NB4 (cell line): ENCODE data around the gene MEI1.
A peak's percentile ranks its signal among the peaks of the same experiment; 100 is the strongest.

Experiments
- DNase-seq: peaks from one replicate; pipeline ENCODE4 v3.0.0; 2010; ENCODE audit warnings: low read depth
- H3K4me3 ChIP-seq: one replicate; pipeline ENCODE4 v1.5.1; 2011; ENCODE audit warnings: mild to moderate bottlenecking, low read depth, low read length, moderate library complexity
- CTCF ChIP-seq: IDR thresholded peaks from one replicate; pipeline ENCODE4 v1.5.1; 2012; ENCODE audit warnings: low read depth, low read length
- MYC ChIP-seq: IDR thresholded peaks from 2 replicates; pipeline ENCODE4 v1.6.1; 2011; ENCODE audit warnings: low read depth, low read length
- POLR2A ChIP-seq: IDR thresholded peaks from 2 replicates; pipeline ENCODE4 v1.6.1; 2011; ENCODE audit warnings: mild to moderate bottlenecking; ENCODE audit not compliant: insufficient read length; ENCODE audit errors: extremely low read depth
- TF ChIP-seq, protein P1 (sequence below): IDR thresholded peaks from 2 replicates; pipeline ENCODE4 v1.6.1; 2011; ENCODE audit warnings: low read depth, low read length

The MEI1 gene

DNA sequence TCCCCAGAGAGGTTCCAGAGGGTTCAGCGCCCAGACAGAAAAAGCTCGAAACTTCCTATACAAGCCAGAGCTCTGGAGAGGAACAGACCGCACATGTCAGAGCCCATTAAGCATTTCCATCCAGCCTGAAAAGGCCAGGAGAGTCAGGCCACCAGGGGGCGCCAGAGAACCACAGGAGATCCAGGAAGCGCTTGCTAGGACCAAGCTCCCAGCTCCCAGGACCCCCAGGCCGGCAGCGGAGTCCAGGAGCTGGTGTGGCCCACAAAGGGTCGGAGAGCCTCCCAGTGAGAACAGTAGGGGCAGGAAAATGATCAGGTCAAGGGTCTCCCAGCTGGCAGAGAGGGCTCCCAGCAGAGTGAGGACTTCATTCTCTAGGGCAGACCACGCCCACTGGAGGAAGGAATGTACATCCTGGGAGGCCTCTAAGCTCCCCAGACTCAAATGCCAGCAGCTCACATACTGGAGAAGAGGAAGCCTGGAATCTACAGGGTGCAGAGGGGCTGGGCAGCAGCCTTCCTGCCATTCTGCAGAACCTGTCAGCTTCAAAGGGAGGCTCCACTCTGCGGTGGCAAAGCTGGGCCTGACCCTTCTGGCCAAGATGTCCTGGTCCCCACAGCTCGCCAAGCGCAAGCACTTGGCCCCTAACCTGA lies 2.1 kb upstream of the MEI1 start:
- no peak overlapping the region for H3K4me3 ChIP-seq
- DNase-seq = peak; percentile 91
- TF ChIP-seq, protein P1, sequence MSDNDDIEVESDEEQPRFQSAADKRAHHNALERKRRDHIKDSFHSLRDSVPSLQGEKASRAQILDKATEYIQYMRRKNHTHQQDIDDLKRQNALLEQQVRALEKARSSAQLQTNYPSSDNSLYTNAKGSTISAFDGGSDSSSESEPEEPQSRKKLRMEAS = peak; percentile 60; the same call in 1 of the 2 replicates
- TF ChIP-seq MYC (peak; percentile 76), CTCF (peak; percentile 97), POLR2A (no peak)

DNA sequence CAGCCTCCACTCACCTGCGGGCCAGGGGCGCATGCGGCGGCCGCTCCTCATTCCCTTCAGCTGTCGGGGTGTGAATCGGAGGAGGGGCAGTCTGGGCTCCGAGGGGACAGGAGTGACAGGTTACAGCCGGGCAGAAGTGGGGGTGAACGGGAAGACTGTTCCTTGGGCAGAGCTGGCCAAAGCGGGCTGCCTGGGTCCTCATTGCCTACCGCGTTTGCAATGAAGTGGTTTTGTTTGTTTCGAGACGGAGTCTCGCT lies 733 bp downstream of the MEI1 start:
- TF ChIP-seq POLR2A (no peak), CTCF (no peak), MYC (no peak)
- TF ChIP-seq, protein P1 = no peak
- DNase-seq = no peak
- no peak overlapping the region for H3K4me3 ChIP-seq

DNA sequence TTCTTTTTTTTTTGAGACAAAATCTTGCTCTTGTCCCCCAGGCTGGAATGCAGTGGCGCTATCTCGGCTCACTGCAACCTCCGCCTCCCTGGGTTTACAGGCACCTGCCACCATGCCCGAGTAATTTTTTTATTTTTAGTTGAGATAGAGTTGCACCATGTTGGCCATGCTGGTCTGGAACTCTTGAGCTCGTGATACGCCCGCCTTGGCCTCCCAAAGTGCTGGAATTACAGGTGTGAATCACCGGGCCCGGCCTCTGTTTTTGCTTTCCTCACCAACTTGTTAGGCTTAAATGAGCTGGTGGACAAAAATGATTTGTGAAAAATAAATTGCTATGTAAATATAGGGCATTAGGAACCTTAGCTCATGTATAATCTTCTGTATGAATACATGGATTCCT lies 3.5 kb downstream of the MEI1 start:
- TF ChIP-seq MYC = no peak
- TF ChIP-seq, protein P1 = no peak
- no peak for TF ChIP-seq POLR2A
- no peak for TF ChIP-seq CTCF
- no peak overlapping the region for H3K4me3 ChIP-seq
- DNase-seq = no peak

GRCh38 chr22:41709341-41709740 lies 10.0 kb downstream of the MEI1 start:
- TF ChIP-seq POLR2A = no peak
- no peak for TF ChIP-seq MYC
- no peak for TF ChIP-seq CTCF
- TF ChIP-seq, protein P1 = no peak
- DNase-seq = no peak
- no peak overlapping the region for H3K4me3 ChIP-seq

DNA sequence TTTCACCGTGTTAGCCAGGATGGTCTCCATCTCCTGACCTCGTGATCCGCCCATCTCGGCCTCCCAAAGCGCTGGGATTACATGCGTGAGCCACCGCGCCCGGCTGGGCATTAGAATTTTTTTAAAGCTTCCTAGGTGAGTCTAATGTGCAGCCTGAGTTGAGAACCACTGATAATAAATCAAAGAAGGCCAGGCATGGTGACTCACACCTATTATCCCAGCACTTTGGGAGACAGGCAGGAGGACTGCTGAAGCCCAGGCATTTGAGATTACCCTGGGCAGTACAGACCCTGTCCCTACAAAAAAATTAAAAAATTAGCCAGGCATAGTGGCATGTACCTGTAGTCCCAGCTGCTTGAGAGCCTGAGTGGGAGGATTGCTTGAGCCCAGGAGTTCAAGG lies 13.7 kb downstream of the MEI1 start:
- TF ChIP-seq, protein P1 = no peak
- TF ChIP-seq CTCF = no peak
- no peak for TF ChIP-seq MYC
- no peak for TF ChIP-seq POLR2A
- H3K4me3 ChIP-seq = no peak overlapping the region
- no peak for DNase-seq

DNA sequence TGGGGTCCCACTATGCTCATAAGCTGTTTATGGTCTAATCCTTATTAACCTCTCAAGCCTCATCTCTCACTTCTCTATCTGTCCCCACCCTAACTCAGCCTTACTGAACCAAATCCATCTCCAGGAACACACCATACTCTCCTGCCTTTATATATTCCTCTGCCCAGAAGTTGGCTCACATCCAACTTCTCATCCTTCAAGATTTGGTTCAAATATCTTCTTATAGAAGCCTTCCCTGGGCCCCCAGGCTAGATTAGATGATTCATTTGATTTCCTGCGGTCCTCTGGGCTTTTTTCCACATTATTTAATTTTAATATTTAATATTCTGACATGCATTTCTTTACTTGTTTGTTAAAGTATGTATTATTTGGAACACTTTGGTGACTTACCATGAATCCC lies 23.2 kb downstream of the MEI1 start:
- no peak for TF ChIP-seq POLR2A
- TF ChIP-seq MYC = no peak
- no peak for TF ChIP-seq CTCF
- TF ChIP-seq, protein P1 = no peak
- DNase-seq = no peak
- H3K4me3 ChIP-seq = no peak overlapping the region
